Activated CD8-positive, alpha-beta memory T cell treated with anti-CD3 and anti-CD28 coated beads for 24 hours (primary cell): ENCODE data around the gene ANTXR1.

Experiments used
- DNase-seq: peaks from one replicate; pipeline ENCODE4 v3.0.0-alpha.2; 2020

Gene ANTXR1

DNA sequence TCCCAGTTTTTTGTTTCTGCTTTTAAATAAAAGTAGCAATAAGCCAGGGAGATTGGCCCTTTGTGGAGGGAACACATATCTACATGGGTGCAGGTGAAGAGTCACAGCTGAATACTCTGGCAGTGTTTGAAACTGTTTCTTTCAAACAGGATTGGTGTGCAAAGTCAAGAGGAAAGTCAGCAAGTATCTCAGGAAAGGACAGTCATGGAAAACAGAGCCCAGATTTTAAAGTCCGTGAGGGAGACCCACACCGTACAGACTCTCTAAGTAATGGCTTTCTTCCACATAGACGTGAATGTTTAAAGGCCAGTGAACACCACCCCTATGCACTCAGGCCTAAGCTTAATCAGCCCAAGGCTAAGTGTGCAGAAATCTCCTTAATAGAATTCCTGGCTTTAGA lies 278.7 kb downstream of the ANTXR1 start:
- no peak for DNase-seq

DNA sequence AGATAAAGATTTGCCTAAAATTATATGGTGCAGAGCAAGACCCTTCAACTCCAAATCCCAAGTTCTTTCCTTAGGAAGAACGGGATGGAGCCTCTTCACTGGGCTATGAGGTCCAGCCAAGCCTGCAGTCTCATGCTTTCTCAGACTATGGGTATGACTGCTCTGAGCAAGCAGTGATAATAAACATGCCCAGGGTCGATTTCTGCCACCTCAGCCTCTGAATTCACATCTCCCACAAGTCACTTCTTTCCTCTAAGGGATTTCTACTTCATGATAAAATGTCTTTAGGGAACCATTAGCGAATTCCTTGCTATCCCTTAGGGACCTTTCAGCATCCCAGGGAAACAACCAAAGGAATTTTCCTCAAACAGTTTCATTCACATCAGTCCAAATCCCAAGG lies 279.3 kb downstream of the ANTXR1 start:
- DNase-seq, result no peak

DNA sequence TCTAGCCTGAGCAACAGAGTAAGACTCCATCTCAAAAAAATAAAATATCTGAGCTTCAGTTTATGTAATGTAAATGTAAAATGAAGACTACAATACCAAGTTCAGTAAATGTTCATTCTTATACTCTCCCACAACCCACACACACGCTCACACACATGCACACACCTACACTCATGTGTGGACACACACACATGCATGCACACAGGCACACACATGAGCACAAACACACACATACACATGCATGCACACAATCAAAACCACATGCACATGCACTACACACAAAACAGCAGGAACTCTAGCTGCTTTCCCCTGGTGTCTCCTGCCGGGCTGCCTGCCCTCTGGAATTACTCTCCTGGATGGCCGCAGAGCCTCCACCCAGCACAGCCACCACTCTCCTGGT lies 283.4 kb downstream of the ANTXR1 start:
- no peak for DNase-seq

DNA sequence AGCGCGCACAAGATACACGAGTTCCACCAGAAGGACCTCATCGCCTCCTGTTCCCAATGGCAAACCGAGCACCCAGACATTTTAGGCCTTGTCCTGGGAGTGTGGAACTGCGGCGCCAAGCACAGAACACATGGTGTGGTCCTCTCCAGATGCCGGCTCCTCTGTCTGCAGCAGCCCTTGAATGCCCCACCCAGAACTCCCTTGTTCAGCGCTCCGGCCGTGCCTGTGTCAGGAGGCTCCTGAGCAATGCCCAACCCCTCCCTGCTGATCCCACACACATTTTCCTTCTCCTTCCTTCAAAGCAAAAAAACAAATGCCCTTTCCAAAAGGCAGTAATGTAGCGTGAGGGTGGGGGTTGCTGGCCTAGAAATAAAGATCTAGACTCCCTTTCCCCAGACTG lies 284.2 kb downstream of the ANTXR1 start:
- DNase-seq, result no peak

DNA sequence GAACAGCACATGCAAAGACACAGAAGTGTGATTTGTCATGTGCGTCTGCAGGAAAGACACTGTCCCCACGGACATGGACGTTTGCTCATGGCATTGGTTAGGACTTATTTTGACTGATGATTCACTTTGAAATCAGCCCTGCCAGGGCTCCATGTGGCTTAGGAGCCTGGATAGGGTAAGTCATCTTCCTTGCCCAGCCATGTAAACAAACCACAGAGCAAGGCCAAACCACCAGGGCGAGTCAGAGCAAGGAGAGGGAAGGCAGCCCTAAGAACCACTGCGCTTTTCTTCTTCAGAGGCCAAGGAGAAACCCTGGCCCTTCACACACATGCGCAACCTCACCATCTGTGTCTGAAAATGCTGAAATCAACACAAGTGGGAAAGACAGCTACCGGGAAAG lies 285.3 kb downstream of the ANTXR1 start:
- no peak for DNase-seq

DNA sequence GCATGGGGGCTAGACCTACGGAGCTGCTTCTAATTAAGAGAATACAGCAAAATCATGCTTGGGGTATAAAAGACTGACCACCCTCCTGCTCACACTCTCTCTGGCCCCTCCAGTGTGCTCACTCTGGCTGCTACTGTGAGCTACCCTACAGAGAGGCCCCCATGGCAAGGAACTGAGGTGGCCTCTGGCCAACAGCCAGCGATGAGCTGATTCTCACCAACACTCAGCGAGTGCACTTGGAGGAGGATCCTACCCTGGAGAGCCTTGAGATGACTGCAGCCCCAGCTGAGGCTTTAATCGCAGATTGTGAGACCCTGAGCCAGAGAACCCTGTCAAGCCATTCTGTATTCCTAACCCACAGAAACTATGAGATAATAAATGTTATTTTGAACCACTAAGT lies 285.9 kb downstream of the ANTXR1 start:
- no peak for DNase-seq
